HepG2 (cell line): ENCODE data around the gene KDM1B. TPM values are rescaled to one million over a fixed set of nuclear protein-coding genes. Genes with fewer than 3 reads are reported as not detected.

Experiments used
- DMAP1 ChIP-seq: IDR thresholded peaks from 2 replicates; pipeline ENCODE4 v1.6.1; 2016
- DRAP1 ChIP-seq: IDR thresholded peaks from 2 replicates; pipeline ENCODE4 v1.6.1; 2016; ENCODE audit warnings: missing genetic modification reagents, missing compliant biosample characterization
- ERF ChIP-seq: IDR thresholded peaks from 2 replicates; pipeline ENCODE4 v1.6.1; 2018; ENCODE audit warnings: missing biosample characterization, missing genetic modification reagents
- HES4 ChIP-seq: sonication (generic); formaldehyde crosslinking; IDR thresholded peaks from 2 replicates; pipeline ENCODE4 v1.9.0; 2021; ENCODE audit warnings: mild to moderate bottlenecking, missing genetic modification reagents, borderline replicate concordance
- HIVEP1 ChIP-seq: sonication (generic); formaldehyde crosslinking; IDR thresholded peaks from 2 replicates; pipeline ENCODE4 v1.4.0; 2020; ENCODE audit warnings: mild to moderate bottlenecking, missing genetic modification reagents
- IKZF4 ChIP-seq: sonication (generic); formaldehyde crosslinking; IDR thresholded peaks from 2 replicates; pipeline ENCODE4 v1.5.1; 2020; ENCODE audit warnings: borderline replicate concordance, mild to moderate bottlenecking, low read depth, missing genetic modification reagents; ENCODE audit errors: not compliant biosample characterization
- LCORL ChIP-seq, 2 experiments: fragments of 450-650 bp in 1 of 2; sonication (generic) in 1 of 2; formaldehyde crosslinking in 1 of 2; IDR thresholded peaks; 2 replicates each; pipeline versions ENCODE4 v1.5.0 to v1.6.1; 2017 to 2020; ENCODE audit warnings: antibody characterized with exemption in 1 of 2, missing genetic modification reagents in 1 of 2
- MED8 ChIP-seq: sonication (generic); formaldehyde crosslinking; IDR thresholded peaks from 2 replicates; pipeline ENCODE4 v1.8.1; 2023; ENCODE audit warnings: mild to moderate bottlenecking, missing genetic modification reagents; ENCODE audit not compliant: insufficient replicate concordance
- NR2F2 ChIP-seq: IDR thresholded peaks from 2 replicates; pipeline ENCODE4 v1.6.1; 2012; ENCODE audit warnings: low read depth, inconsistent platforms, borderline replicate concordance
- NR2F6 ChIP-seq, 2 experiments: IDR thresholded peaks; 2 replicates each; pipeline ENCODE4 v1.6.1; 2016; ENCODE audit warnings: antibody characterized with exemption in 1 of 2, mild to moderate bottlenecking in 1 of 2
- POGK ChIP-seq: sonication (generic); formaldehyde crosslinking; conservative IDR thresholded peaks from 2 replicates; pipeline ENCODE4 v1.8.0; 2022; ENCODE audit warnings: mild to moderate bottlenecking, moderate library complexity, missing genetic modification reagents
- REST ChIP-seq, 2 experiments: IDR thresholded peaks; 2 replicates each; pipeline ENCODE4 v1.6.1; 2011 to 2012; ENCODE audit warnings: low read length in 2 of 2, borderline replicate concordance in 1 of 2, low read depth in 1 of 2, mild to moderate bottlenecking in 1 of 2, moderate library complexity in 1 of 2
- ZGPAT ChIP-seq: IDR thresholded peaks from 2 replicates; pipeline ENCODE4 v1.6.1; 2016; ENCODE audit warnings: mild to moderate bottlenecking
- ZMAT3 ChIP-seq: sonication (generic); formaldehyde crosslinking; conservative IDR thresholded peaks from 2 replicates; pipeline ENCODE4 v1.7.0; 2021; ENCODE audit warnings: missing genetic modification reagents
- ZNF282 ChIP-seq: fragments of 450-650 bp; IDR thresholded peaks from 2 replicates; pipeline ENCODE4 v1.6.1; 2018; ENCODE audit not compliant: partially characterized antibody
- ZNF567 ChIP-seq: sonication (generic); formaldehyde crosslinking; IDR thresholded peaks from 2 replicates; pipeline ENCODE4 v1.8.1; 2023; ENCODE audit warnings: mild to moderate bottlenecking, missing genetic modification reagents, borderline replicate concordance
- ZNF724P ChIP-seq: sonication (generic); formaldehyde crosslinking; IDR thresholded peaks from 2 replicates; pipeline ENCODE4 v1.8.0; 2022; ENCODE audit warnings: missing genetic modification reagents, borderline replicate concordance
- ZNF816 ChIP-seq: sonication (generic); formaldehyde crosslinking; IDR thresholded peaks from 2 replicates; pipeline ENCODE4 v1.8.0; 2022; ENCODE audit warnings: missing genetic modification reagents, mild to moderate bottlenecking, borderline replicate concordance
- ZSCAN22 ChIP-seq: sonication (generic); formaldehyde crosslinking; IDR thresholded peaks from 2 replicates; pipeline ENCODE4 v1.4.0; 2020; ENCODE audit warnings: mild to moderate bottlenecking, missing genetic modification reagents
- polyA plus RNA-seq, 8 experiments: library from polyadenylated mRNA; depleted of rRNA in 3 of 8; stranded (reverse) in 7 of 8; unstranded in 1 of 8; fragments of >200 nt; fragmentation: Illumina TruSeq in 4 of 8; extraction: Trizol in 4 of 8; gene quantifications; 2 replicates each; pipeline versions ENCODE4 v1.2.1 to v1.2.3, GENCODE V29; 2011 to 2016; ENCODE audit warnings: low read depth in 4 of 8, missing spikeins in 1 of 8, mixed read lengths in 1 of 8; ENCODE audit not compliant: insufficient read depth in 1 of 8
- total RNA-seq, 5 experiments: library from RNA; depleted of rRNA; stranded (reverse); fragments of >200 nt; fragmentation: Illumina TruSeq; extraction: Trizol; gene quantifications; 2 replicates each; pipeline ENCODE4 v1.2.3, GENCODE V29; 2016; ENCODE audit warnings: low read depth in 1 of 5
- TF ChIP-seq, protein P1 (sequence below): sonication (generic); formaldehyde crosslinking; IDR thresholded peaks from 2 replicates; pipeline ENCODE4 v1.8.0; 2022; ENCODE audit warnings: missing genetic modification reagents, mild to moderate bottlenecking, inconsistent platforms, borderline replicate concordance

The KDM1B gene
- total and polyA plus RNA-seq, 2 of the 13 experiments (the other 11 are each of a cell fraction or from before 2014, with no cell fraction given) = 9.8 to 13.2 TPM

GRCh38 chr6:18154507-18155149 lies 594 bp upstream of the KDM1B start, which contains the start of gene TPMT (continued):
- no peak for TF ChIP-seq NR2F6 (IDR thresholded peaks at IDR 0.05)
- no peak for TF ChIP-seq NR2F6 (CRISPR knock-in tag; IDR thresholded peaks at IDR 0.05)
- TF ChIP-seq NR2F2 = 0 out of 2 replicates have a peak, but pooled peaks have one; percentile 18
- TF ChIP-seq ZNF567 (CRISPR knock-in tag) = peak; percentile 56; the same call in 1 of the 2 replicates
- TF ChIP-seq HIVEP1 (CRISPR knock-in tag) = peak; percentile 46; the same call in 1 of the 2 replicates
- peak; percentile 41 for TF ChIP-seq IKZF4
- TF ChIP-seq ZGPAT = peak; percentile 66
- peak; percentile 59 for TF ChIP-seq DMAP1 (CRISPR knock-in tag)
- 0 out of 2 replicates have a peak, but pooled peaks have one; percentile 21 for TF ChIP-seq ZNF816 (CRISPR knock-in tag)
- no peak for TF ChIP-seq HES4 (CRISPR knock-in tag)
- TF ChIP-seq REST (IDR thresholded peaks at IDR 0.05; ENCODE audit: borderline replicate concordance in 1 of 2, low read depth in 1 of 2, low read length in 2 of 2) = peak in 1 of 2 experiments; percentile 57; a peak in 1 of 4 replicates
- peak; percentile 23 for TF ChIP-seq ZMAT3
- no peak for TF ChIP-seq ZNF724P (CRISPR knock-in tag)
- TF ChIP-seq, protein P1, sequence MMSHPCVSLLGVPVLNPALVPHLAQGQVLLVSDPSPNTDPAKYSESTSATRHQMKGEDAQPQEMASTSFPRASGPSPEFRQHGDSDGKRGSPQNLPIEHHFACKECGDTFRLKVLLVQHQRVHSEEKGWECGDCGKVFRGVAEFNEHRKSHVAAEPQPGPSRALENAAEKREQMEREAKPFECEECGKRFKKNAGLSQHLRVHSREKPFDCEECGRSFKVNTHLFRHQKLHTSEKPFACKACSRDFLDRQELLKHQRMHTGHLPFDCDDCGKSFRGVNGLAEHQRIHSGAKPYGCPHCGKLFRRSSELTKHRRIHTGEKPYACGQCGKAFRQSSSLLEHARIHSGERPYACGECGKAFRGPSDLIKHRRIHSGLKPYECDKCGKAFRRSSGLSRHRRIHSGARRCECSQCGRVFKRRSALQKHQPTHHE = peak; percentile 14
- no peak for TF ChIP-seq DRAP1 (CRISPR knock-in tag)
- TF ChIP-seq ERF = peak; percentile 49; the same call in 1 of the 2 replicates
- no peak for TF ChIP-seq ZSCAN22 (CRISPR knock-in tag)
- TF ChIP-seq LCORL (IDR thresholded peaks at IDR 0.05) = no peak
- peak; percentile 82 for TF ChIP-seq LCORL (CRISPR knock-in tag; IDR thresholded peaks at IDR 0.05)
- TF ChIP-seq ZNF282 = no peak
- TF ChIP-seq POGK = no peak
- no peak for TF ChIP-seq MED8 (CRISPR knock-in tag)
